ENCODE results near the gene PLXNA4.

GRCh38 chr7:132446666-132447278 is 129.5 kb downstream of the PLXNA4 start:
- TF ChIP-seq CTCF (IDR thresholded peaks at IDR 0.05), result no peak
- TF ChIP-seq EP300 (IDR thresholded peaks at IDR 0.05), result no peak
- TF ChIP-seq POLR2AphosphoS5 (IDR thresholded peaks at IDR 0.05), result no peak
- TF ChIP-seq POLR2A (IDR thresholded peaks at IDR 0.05), result no peak

Measured in gastroesophageal sphincter (tissue), 3 donors.